ENCODE results near the gene KAT6B. TPM values are rescaled to one million over a fixed set of nuclear protein-coding genes. Genes with fewer than 3 reads are reported as not detected.
"Not testable (repeated sequence)": the region's sequence is repeated elsewhere in the genome, so short reads cannot be mapped to it uniquely, and the experiment has no call there.

KAT6B gene
- total RNA-seq, 4 donors from 2014 or later: 12.0 to 37.7 (median 21.6) TPM

DNA sequence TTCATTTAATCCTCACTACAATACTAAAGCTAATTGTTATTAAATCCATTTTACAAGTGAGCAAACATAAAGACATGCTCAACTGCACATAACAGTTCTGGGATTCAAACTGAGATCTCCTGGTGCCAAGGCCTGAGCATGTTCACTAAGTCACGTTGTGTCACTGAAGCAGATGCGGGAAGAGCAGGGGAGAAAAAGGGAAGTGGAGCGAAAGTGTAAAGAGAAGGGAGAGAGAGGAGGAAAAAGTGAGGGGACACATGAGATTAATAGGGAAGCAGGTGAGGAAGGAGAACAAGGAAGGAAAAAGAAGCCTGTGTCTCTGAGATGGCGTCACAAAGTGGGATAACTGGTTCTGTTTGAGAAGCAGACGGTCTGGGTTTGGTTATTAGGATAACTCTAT is 38.9 kb upstream of the KAT6B start:
- in situ Hi-C loops (cut with MboI; ENCODE audit: low sequenced_read_pairs in 4 of 4) (no loop called here), intact Hi-C loops (cut with DNase I; ENCODE audit: low total_unique reads) (no loop called here)
- Histone ChIP-seq H3K9me3 (no peaks in the 10 kb centered on the region), H3K4me1 (no peaks in the 10 kb centered on the region), H3K27me3 (no peaks in the 10 kb centered on the region), H3K27ac (no peak overlapping the region), H3K4me3 (no peak overlapping the region), H3K36me3 (no peaks in the 10 kb centered on the region)
- ATAC-seq (no peak), DNase-seq (no peak)
- no peak for TF ChIP-seq CTCF (IDR thresholded peaks at IDR 0.05 in 4 of 5, conservative IDR thresholded peaks at IDR 0.05 in 1 of 5)
- TF ChIP-seq POLR2A (IDR thresholded peaks at IDR 0.05): no peak

GRCh38 chr10:74791979-74792378 is 34.4 kb upstream of the KAT6B start:
- in situ Hi-C loops (cut with MboI; ENCODE audit: low sequenced_read_pairs in 4 of 4); H3K36me3 ChIP-seq; H3K27me3 ChIP-seq; H3K27ac ChIP-seq; H3K9me3 ChIP-seq; H3K4me3 ChIP-seq; intact Hi-C loops (cut with DNase I; ENCODE audit: low total_unique reads); H3K4me1 ChIP-seq; DNase-seq; ATAC-seq: not testable (repeated sequence)

GRCh38 chr10:74792726-74793125 is 33.7 kb upstream of the KAT6B start:
- H3K9me3 ChIP-seq: no peaks in the 10 kb centered on the region
- H3K4me3 ChIP-seq: no peak overlapping the region
- no peaks in the 10 kb centered on the region for H3K4me1 ChIP-seq
- intact Hi-C loops (cut with DNase I; ENCODE audit: low total_unique reads) (no loop called here), in situ Hi-C loops (cut with MboI; ENCODE audit: low sequenced_read_pairs in 4 of 4) (no loop called here)
- H3K27me3 ChIP-seq: no peaks in the 10 kb centered on the region
- H3K36me3 ChIP-seq: no peaks in the 10 kb centered on the region
- no peak overlapping the region for H3K27ac ChIP-seq
- DNase-seq: no peak
- no peak for ATAC-seq
- no peak for TF ChIP-seq POLR2A (IDR thresholded peaks at IDR 0.05)
- no peak for TF ChIP-seq CTCF (IDR thresholded peaks at IDR 0.05 in 4 of 5, conservative IDR thresholded peaks at IDR 0.05 in 1 of 5)

DNA sequence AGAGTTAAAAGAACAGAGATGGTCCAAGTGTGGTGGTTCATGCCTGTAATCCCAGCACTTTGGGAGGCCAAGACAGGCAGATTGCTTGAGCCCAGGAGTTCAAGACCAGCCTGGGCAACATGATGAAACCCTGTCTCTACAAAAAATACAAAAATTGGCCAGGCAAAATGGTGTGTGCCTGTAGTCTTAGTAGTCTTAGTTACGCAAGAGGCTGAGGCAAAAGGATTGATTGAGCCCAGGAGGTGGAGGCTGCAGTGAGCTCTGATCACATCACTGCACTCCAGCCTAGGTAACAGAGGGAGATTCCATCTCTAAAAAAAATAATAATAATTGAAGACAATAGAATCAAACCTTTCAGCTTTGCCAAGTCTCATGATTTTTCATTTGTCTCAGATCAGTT is 33.2 kb upstream of the KAT6B start:
- ATAC-seq; in situ Hi-C loops (cut with MboI; ENCODE audit: low sequenced_read_pairs in 4 of 4): not testable (repeated sequence)

DNA sequence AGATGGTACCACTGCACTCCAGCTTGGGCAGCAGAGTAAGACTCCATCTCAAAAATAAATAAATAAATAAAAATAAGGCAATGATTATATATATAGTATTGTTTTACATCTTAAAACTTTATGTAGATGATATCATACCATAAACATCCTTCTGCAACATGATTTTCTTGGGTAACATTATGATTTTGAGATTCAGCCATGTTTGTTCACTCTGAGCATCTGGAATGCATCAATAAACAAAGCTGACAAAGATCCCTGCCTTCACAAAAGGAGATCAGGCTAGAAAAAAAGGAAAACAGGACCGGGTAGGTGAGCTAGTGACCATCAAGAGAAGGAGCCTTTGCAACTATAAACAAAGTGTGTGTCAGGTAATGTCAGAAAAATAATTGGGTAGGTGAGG is 31.9 kb upstream of the KAT6B start:
- in situ Hi-C loops (cut with MboI; ENCODE audit: low sequenced_read_pairs in 4 of 4): no loop called here
- DNase-seq: no peak
- intact Hi-C loops (cut with DNase I; ENCODE audit: low total_unique reads): no loop called here

More for the DNA sequence above, 33.2 kb upstream of the KAT6B start:
- DNase-seq; H3K27me3 ChIP-seq; H3K4me3 ChIP-seq; H3K27ac ChIP-seq; H3K4me1 ChIP-seq; intact Hi-C loops (cut with DNase I; ENCODE audit: low total_unique reads); H3K36me3 ChIP-seq; H3K9me3 ChIP-seq: not testable (repeated sequence)

More for the DNA sequence above, 31.9 kb upstream of the KAT6B start:
- TF ChIP-seq POLR2A (IDR thresholded peaks at IDR 0.05) (no peak), CTCF (IDR thresholded peaks at IDR 0.05 in 4 of 5, conservative IDR thresholded peaks at IDR 0.05 in 1 of 5) (no peak)
- no peak for ATAC-seq
- Histone ChIP-seq H3K27ac (no peak overlapping the region), H3K36me3 (no peaks in the 10 kb centered on the region), H3K9me3 (no peaks in the 10 kb centered on the region), H3K4me3 (no peak overlapping the region), H3K4me1 (no peaks in the 10 kb centered on the region), H3K27me3 (no peaks in the 10 kb centered on the region)
